Measurements from ENCODE around the gene SELENBP1.
A peak's percentile ranks its signal among the peaks of the same experiment; 100 is the strongest.
"Not testable (repeated sequence)": the region's sequence is repeated elsewhere in the genome, so short reads cannot be mapped to it uniquely, and the experiment has no call there.

Gene SELENBP1

GRCh38 chr1:151372058-151372934 is at the start of gene SELENBP1:
SELENBP1 (minus strand) TSS chr1:151372705; CDS start chr1:151372641, 64 bp downstream.
- DNase-seq (ENCODE audit: low spot score) (no peak), FAIRE-seq (no peak)

DNA sequence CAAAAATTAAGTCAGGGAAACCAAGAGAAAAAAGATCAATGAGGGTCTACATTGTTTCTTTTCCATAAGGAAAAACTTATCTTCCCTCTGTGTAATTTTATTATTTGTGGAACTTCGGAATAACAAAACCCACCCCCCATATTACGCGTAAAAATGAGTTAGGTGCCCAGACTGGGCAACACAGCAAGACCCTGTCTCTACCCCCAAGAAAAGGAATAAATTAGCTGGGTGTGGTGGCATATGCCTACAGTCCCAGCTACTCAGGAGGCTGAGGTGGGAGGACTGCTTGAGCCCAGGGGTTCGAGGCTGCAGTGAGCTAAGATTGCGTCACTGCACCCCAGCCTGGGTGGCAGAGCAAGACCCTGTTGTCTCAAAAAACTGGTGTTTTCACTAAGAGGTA is 47.3 kb upstream of the SELENBP1 start:
- DNase-seq (ENCODE audit: low spot score) = no peak
- FAIRE-seq = no peak

GRCh38 chr1:151418081-151418480 is 45.6 kb upstream of the SELENBP1 start:
- FAIRE-seq (no peak), DNase-seq (ENCODE audit: low spot score) (no peak)

GRCh38 chr1:151416231-151416630 is 43.7 kb upstream of the SELENBP1 start:
- DNase-seq (ENCODE audit: low spot score) (no peak), FAIRE-seq (no peak)

- DNase-seq (ENCODE audit: low spot score) (no peak), FAIRE-seq (no peak)
These were observed 39.4 kb upstream of the SELENBP1 start for GRCh38 chr1:151411884-151412283.

- FAIRE-seq = no peak
- no peak for DNase-seq (ENCODE audit: low spot score)
These were observed 36.4 kb upstream of the SELENBP1 start for GRCh38 chr1:151408891-151409290.

GRCh38 chr1:151407304-151407703 is 34.8 kb upstream of the SELENBP1 start:
- DNase-seq (ENCODE audit: low spot score) (no peak), FAIRE-seq (no peak)

GRCh38 chr1:151406176-151406575 is 33.7 kb upstream of the SELENBP1 start:
- DNase-seq (ENCODE audit: low spot score) (no peak), FAIRE-seq (no peak)

DNA sequence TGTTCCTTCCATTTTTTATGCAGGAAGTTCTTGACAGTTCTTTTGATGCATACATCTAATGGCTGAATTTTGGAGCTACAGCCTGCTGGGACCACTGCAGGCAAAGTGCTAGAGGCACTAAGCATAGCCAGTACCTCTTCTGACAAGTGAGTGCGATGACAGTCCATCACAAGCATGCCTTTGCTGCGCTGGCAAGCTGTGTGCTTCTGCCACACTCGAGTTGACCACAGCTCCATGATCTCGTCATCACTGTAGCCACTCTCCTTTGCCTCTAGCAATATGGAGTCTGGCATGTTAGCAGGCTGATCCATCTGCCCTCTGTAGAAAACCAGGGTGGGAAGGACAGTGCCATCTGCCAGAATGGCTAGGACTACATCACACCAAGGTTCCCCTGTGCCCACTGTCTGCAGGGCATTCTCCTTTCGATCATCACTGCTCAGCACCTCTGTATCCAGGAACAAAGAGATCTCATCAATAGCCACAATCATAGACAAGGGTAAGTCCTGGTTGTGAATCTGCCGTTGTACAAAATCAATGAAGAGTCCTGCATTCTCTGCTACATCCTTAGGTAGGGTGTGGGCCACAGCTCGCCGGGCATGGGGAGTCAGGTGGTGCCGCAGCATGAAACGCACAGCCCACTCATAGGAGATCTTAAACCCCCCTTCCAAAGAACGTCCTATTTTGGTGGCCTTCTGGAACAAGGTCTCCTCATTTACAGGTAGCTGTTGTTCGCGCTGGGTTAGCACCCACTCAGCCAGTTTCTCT is 32.9 kb upstream of the SELENBP1 start:
- FAIRE-seq = no peak
- no peak for DNase-seq (ENCODE audit: low spot score)

DNA sequence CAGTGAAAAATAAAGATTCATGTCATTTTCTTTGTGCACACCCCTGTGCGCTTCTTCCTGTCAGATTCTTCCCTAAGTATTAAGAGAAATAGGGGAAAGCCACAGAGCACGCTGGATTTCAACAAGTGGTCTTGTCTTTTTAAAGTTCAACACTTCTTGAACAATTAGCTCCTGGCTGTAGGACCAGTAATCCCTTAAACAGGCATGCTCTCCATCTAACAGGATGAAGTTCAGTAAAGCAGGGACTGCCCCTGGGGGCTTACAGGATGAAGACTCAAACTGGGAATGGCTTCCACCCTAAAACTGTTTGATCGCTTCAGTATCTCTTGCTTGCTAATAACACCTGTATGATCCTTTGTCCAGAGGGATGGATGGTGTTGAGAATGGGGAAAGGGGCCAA is 31.1 kb upstream of the SELENBP1 start:
- no peak for DNase-seq (ENCODE audit: low spot score)
- FAIRE-seq = no peak

GRCh38 chr1:151402764-151403163 is 30.3 kb upstream of the SELENBP1 start:
- FAIRE-seq (no peak), DNase-seq (ENCODE audit: low spot score) (no peak)

DNA sequence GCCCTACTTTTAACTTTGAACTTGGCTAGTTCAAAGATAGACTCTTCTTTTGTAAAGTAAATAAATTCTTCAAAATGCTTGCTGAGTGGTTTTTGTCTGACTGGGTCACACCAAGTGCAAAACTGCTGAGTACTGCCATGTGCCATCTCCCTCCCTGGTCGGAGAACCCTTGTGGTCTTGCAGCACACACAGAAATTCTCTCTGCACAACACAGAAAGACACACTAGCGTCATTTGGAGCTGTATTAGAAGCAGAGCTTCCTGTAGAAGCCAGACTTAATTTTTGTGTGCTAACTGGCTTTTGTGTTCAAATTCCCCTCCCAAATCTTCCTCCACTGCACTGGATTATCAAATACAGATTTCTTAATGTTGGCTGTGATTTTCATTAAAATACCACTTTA is 29.4 kb upstream of the SELENBP1 start:
- no peak for DNase-seq (ENCODE audit: low spot score)
- no peak for FAIRE-seq

GRCh38 chr1:151401125-151401788 is 28.8 kb upstream of the SELENBP1 start:
- no peak for FAIRE-seq
- DNase-seq (ENCODE audit: low spot score) = no peak

DNA sequence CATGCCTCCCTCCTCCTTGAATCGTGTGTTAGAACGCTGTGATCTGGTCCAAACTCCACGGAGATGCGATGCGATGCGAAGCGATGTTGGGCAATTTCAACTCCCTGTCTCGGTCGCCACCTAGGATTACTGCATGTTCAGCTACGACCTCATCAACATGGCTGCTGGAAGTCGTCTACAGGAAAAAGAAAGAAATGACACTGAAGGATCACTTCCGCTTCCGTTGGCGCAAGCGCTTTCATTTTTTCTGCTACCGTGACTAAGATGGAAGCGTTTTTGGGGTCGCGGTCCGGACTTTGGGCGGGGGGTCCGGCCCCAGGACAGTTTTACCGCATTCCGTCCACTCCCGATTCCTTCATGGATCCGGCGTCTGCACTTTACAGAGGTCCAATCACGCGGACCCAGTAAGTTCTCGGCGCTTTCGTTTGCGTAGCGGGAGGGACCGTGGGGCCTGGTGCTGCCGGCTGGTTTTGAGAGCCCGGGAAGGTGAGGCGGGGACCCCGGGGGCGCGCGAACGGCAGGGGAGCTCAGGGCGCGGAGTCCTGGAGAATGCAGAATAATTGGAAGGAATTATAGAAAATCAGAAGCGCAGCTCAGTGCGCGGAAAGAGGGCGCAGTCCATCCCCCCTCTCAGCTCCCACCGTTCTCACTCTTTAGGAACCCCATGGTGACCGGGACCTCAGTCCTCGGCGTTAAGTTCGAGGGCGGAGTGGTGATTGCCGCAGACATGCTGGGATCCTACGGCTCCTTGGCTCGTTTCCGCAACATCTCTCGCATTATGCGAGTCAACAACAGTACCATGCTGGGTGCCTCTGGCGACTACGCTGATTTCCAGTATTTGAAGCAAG is 27.0 kb upstream of the SELENBP1 start, which contains the start of gene PSMB4:
PSMB4 (plus strand) TSS at position 250 of the 848 bp plus-strand sequence; CDS start at position 265, 15 bp downstream.
- DNase-seq (ENCODE audit: low spot score) (peak; percentile 84), FAIRE-seq (peak; percentile 76)

DNA sequence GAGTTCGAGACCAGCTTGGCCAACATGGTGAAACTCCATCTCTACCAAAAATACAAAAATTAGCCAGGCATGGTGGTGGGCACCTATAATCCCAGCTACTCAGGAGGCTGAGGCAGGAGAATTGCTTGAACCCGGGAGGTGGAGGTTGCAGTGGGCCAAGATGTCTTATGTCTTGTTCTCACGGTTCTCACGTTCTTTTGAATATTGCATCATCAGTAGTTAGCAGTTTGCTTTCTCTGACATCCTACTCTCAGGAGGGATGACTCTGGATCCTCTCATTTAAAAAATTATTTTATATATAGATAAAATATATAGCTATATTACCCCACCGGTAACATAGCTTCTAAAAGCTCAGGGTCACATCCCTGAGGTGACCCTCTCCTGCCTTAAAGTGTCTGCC is 23.8 kb upstream of the SELENBP1 start:
- DNase-seq (ENCODE audit: low spot score); FAIRE-seq: not testable (repeated sequence)

GRCh38 chr1:151393583-151393982 is 21.1 kb upstream of the SELENBP1 start:
- DNase-seq (ENCODE audit: low spot score) = no peak
- no peak for FAIRE-seq

DNA sequence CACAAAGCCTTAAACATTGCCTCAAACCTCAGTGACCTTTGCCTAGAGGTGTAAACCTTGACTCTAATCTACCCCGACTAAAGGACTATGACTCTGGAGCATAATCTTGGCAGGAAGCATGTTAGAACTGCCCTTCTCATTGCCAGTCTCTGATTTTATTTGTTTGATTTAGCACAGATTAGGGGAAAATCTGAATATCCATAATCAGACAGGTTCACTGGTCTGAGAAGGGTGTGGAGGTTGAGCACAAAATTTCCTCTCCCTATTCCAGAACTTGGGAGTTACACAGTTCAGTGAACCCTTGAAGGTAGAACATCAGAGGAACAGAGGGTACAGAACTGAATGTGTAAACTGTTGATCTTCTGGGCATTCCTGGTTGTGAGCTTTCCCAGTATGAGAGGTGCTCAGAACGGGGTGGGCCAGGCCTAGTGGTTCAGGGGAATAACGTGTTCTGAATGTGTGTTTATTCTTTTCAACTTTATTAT is 18.6 kb upstream of the SELENBP1 start:
- FAIRE-seq (no peak), DNase-seq (ENCODE audit: low spot score) (no peak)

GRCh38 chr1:151390221-151391078 is 17.9 kb upstream of the SELENBP1 start:
- not testable (repeated sequence) for DNase-seq (ENCODE audit: low spot score); FAIRE-seq

GRCh38 chr1:151386002-151386401 is 13.5 kb upstream of the SELENBP1 start:
- no peak for DNase-seq (ENCODE audit: low spot score)
- FAIRE-seq = no peak

DNA sequence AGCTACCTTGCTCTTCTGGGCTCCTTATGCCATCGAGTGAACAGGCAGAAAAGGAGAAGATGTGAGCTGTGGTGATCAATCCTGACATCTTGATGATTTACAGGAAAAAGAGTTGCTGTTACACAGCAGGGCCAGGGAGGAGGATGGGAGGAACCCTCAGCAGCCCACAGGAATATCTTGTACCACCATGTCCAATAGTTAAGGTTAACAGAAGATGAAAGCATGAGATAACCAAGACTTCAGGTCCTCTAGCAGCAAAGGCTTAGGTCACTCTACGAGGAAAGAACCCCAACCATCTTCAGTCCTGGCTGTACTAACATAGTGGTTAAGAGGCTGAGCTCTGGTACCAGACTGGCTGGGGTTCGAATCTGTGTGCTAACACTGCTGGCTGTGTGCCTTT is 12.1 kb upstream of the SELENBP1 start:
- DNase-seq (ENCODE audit: low spot score) (no peak), FAIRE-seq (no peak)

Data from RCC 7860 (cell line).